ENCODE data around the gene RASSF1. TPM values are rescaled to one million over a fixed set of nuclear protein-coding genes. Genes with fewer than 3 reads are reported as not detected.

The RASSF1 gene
- total RNA-seq, 1 experiment from 2014 or later = 15.8 TPM

DNA sequence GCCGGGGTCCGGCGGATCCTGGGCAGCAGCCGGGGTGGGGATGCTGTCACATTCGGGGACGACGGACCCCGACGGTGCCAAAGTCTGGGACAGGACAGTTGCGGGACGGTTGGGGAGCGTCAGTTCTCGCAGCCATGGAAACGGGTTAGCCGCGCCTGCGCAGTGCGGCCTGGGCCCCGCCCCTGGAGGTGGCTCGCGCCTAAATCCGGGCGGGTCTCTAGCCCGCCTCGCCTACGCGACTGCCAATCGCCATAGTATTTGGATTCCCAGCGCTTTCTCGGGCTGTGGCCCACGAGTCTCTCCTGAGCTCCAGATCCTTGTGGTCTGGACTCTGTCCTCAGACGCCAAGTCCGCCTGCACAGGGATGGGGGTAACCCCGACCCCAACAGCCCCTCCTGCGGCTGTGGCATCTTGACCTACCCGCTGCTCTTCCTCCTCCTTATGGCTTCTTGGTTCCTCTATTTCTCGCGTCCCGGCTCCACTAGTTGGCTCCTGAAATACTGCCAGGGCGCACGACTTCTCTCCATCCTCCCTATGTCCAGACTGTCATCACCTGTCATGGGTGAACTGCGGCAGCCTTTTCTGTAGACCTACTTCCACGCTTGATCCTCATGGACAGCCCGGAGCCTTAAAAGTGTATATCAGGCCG, 5.1 kb upstream of the RASSF1 start, which contains the start of gene ZMYND10:
ZMYND10 (minus strand) TSS at position 147 of the 649 bp plus-strand sequence. CDS start 153 bp downstream, outside the sequence.
- Histone ChIP-seq H3K79me2 (ENCODE audit: insufficient read depth, low read length) (no peaks in the 10 kb centered on the region), H3T11ph (ENCODE audit: low read length) (no peak within 1 kb of the TSS), H3K4ac (ENCODE audit: low read depth, low read length) (no peak within 1 kb of the TSS), H3K27ac (ENCODE audit: insufficient read length, low read depth, low read length) (no peak within 1 kb of the TSS), H2BK120ac (ENCODE audit: low read depth, low read length, poor library complexity, severe bottlenecking) (no peak within 1 kb of the TSS), H4K91ac (ENCODE audit: insufficient read length, low read depth, low read length) (no peak within 1 kb of the TSS), H3K56ac (ENCODE audit: insufficient read length, low read depth, low read length) (no peak within 1 kb of the TSS), H3K23me2 (ENCODE audit: insufficient read length, low read depth, low read length, poor library complexity, severe bottlenecking) (peaks cover 15% of the 10 kb centered on the region), H2BK5ac (ENCODE audit: insufficient read length, low read length) (no peak within 1 kb of the TSS), H3K18ac (ENCODE audit: insufficient read length, low read depth, low read length) (no peak within 1 kb of the TSS), H2BK12ac (ENCODE audit: insufficient read length, low read depth, low read length) (no peak within 1 kb of the TSS), H3K9ac (ENCODE audit: extremely low read depth, insufficient read length, low read length) (no peak within 1 kb of the TSS), H3K23ac (ENCODE audit: insufficient read length, low read depth, low read length) (no peak within 1 kb of the TSS), H2BK20ac (ENCODE audit: low read depth, low read length, poor library complexity, severe bottlenecking) (no peak within 1 kb of the TSS), H4K20me1 (ENCODE audit: control insufficient read depth, insufficient read depth, insufficient read length) (no peaks in the 10 kb centered on the region), H3K79me1 (ENCODE audit: insufficient read depth, low read depth, low read length, poor library complexity, severe bottlenecking) (no peaks in the 10 kb centered on the region), H3K27me3 (ENCODE audit: insufficient read depth, low read length) (peaks cover 11% of the 10 kb centered on the region; the same call in 1 of the 2 replicates), H4K8ac (replicated peaks; ENCODE audit: insufficient read length, low read depth, low read length) (no peak within 1 kb of the TSS), H2AFZ (ENCODE audit: low read length) (no peak within 1 kb of the TSS), H3K4me1 (ENCODE audit: insufficient read depth, low read length) (no peaks in the 10 kb centered on the region), H3K14ac (ENCODE audit: insufficient read depth, low read length) (0 out of 2 replicates have a peak within 1 kb of the TSS, but pooled peaks have one; percentile 60), H2BK15ac (ENCODE audit: low read depth, low read length) (no peak within 1 kb of the TSS), H2AK5ac (ENCODE audit: insufficient read length, low read length) (no peak within 1 kb of the TSS), H4K5ac (ENCODE audit: insufficient read length, low read depth, low read length) (no peak within 1 kb of the TSS), H3K9me3 (ENCODE audit: control insufficient read depth, low read depth, low read length) (no peaks in the 10 kb centered on the region), H3K4me2 (ENCODE audit: insufficient read depth, insufficient read length, low read length) (peak within 1 kb of the TSS; percentile 62)
- H3K4me3 Mint-ChIP-seq = peak within 1 kb of the TSS; percentile 57 to 70
- peaks cover 53% of the 10 kb centered on the region for H3K27me3 Mint-ChIP-seq (ENCODE audit: low read depth)
- no CpG with 5 or more reads among the region's 45 CpGs for WGBS (ENCODE audit: extremely low coverage, insufficient read length, low lambda C conversion rate)
- peaks cover 6 to 15% (median 7%) of the 10 kb centered on the region in 3 experiments; a peak in 6 of 7 replicates for H3K36me3 Mint-ChIP-seq (ENCODE audit: insufficient read depth in 1 of 3, low read depth in 3 of 3)
- H3K4me1 Mint-ChIP-seq = peaks cover 12 to 17% of the 10 kb centered on the region in 2 experiments
- no peak within 1 kb of the TSS for H3K27ac Mint-ChIP-seq
- DNase-seq = peak; percentile 87
- TF ChIP-seq, protein P1, sequence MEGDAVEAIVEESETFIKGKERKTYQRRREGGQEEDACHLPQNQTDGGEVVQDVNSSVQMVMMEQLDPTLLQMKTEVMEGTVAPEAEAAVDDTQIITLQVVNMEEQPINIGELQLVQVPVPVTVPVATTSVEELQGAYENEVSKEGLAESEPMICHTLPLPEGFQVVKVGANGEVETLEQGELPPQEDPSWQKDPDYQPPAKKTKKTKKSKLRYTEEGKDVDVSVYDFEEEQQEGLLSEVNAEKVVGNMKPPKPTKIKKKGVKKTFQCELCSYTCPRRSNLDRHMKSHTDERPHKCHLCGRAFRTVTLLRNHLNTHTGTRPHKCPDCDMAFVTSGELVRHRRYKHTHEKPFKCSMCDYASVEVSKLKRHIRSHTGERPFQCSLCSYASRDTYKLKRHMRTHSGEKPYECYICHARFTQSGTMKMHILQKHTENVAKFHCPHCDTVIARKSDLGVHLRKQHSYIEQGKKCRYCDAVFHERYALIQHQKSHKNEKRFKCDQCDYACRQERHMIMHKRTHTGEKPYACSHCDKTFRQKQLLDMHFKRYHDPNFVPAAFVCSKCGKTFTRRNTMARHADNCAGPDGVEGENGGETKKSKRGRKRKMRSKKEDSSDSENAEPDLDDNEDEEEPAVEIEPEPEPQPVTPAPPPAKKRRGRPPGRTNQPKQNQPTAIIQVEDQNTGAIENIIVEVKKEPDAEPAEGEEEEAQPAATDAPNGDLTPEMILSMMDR (conservative IDR thresholded peaks at IDR 0.05) = no peak
- H3K9me3 Mint-ChIP-seq = no peaks in the 10 kb centered on the region
